Activated T-cell treated with anti-CD3 and anti-CD28 coated beads for 24 hours (primary cell): ENCODE results near the gene AGO3.
"Not testable (repeated sequence)": the region's sequence is repeated elsewhere in the genome, so short reads cannot be mapped to it uniquely, and the experiment has no call there.

Experiments
- DNase-seq: peaks from one replicate; pipeline ENCODE4 v3.0.0-alpha.2; 2020; ENCODE audit warnings: low read depth

Gene AGO3

DNA sequence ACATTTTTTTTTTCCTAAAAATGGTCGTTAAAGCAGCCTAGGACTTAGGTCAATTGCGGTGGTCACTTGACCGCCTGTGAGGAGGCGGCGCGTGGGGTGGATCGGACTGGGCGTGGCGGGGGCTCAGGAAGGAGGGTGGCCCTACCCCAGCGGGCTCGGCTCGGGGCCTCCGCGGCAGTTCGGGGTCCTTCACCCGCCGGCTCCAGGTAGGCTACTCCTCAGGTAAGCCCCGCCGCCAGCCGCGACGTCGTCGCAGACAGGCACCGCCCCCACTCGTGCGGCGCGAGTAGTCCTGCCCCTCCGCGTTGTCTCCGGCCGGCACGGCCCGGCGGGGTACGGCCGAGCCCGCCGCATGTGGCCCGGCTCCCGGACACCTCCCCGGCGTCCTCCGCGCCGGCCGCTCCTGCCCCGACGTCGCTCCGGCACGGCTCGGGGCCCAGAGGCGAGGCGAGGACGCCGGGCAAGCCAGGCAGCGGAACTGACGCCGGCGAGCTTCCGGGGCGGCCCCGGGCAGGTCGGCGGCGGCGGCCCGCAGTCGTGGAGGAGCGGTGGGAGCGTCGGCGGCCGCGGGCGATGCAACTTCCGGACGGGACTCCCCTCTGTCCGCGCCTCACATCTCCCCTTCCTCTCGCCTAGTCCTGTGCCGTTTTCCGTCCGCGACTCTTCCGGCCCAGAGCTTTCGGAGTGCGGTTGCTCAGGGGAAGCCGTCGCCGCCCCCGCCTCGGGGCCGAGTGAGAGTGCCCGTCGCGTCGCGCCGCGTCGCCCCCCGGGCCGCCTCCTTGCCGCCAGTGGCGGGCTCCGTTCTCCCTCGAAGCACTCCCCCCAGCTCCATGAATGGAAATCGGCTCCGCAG lies at the start of gene AGO3:
Gene AGO3 (plus strand): TSS at position 513 of the 853 bp plus-strand sequence. CDS start 322 bp downstream, at position 835.
- peak; percentile 88 for DNase-seq

DNA sequence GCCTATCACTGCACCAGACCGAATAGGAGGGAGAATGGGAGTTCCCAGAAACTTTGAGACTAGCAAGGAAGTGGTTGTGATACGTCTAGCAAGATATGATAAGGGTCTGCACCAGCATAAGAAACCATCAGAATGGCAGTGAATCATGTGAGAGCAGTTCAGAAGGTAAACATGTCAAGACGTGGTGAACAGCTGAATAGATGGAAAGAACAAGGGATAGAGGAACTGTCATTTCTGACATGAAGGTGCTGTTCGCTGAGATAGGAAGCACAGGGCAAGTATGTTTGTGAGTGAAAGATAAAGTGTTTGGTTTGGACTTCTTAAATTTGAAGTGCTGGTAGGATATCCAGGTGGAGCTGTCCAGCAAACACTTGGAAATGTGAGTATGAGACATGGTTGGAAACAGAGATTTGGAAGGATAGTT lies 49.0 kb upstream of the AGO3 start:
- no peak for DNase-seq

DNA sequence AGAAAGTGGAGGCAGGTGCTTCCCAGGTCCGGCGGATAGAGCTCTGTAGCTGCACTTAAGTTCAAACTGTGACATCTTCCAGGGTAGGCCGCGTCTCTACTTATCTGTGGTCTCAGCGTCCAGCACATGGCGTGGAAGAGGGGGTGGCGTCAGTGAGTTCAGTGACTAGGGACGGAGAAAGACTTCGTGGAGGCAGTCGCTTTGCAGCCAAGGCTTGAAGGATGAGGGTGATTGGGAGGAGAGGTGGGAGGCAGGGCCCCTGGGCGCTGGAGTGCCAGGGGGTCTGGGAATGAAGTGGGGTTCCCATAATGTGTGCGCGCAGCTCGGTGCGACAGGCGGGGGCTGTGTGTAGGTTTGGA lies 48.3 kb upstream of the AGO3 start:
- DNase-seq, result no peak

DNA sequence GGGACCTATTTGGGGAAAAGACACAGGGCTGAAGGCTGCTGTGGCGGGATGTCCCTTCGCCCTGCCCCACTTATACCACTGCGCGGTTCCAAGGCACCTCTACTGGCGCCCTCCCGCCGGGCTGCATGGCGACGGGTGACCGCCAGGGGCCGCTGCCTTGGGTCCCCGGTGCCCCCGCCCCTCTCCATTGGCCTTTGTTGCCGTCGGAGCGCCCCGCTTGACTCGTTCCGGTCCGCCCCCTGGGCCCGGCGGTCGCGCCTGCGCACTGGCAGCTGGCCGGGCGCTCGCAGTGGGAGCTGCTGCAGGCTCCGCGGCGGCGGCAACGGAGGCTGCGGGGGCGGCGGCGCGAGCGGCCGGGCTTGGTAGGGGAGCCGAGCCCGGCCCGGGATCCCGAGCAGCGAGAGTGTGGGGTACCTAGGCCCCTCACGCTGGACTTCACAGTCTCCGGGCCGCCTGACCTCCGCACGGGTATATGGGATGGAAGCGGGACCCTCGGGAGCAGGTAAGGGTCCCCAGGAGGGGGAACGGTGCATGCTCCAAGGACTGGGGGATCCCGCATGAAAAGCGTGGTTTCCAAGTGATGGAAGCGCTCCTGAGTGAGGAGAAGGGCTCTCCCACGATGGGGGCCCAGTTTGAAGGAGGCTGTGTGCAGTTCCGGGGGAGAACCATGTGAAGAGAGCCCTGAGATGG lies 47.8 kb upstream of the AGO3 start, which contains the start of gene AGO1:
Gene AGO1 (plus strand): TSS at position 265 of the 690 bp plus-strand sequence. CDS start 213 bp downstream, at position 478.
- peak; percentile 96 for DNase-seq

DNA sequence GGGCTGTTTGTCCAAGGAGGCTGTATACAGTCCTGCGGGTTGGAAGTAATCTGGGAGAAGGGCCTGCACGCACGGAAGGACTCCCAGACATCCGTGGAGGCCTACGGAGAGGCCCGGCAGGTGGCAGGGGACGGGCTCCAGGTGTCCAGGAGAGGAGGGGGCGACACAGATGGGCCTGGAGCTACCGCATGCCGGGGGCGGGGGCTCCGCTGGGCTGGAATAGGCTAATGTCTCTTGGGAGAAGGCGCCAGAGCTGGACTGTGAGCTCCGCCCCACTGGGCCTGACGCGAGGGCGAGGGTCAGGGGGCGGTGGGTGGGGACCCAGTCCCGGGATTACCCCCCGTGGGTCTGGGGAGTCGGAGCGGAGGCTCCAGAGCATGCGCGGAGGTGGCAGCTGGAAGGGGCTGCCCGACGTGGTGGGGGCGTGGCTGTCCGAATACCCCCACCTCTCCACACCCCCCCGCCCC lies 47.2 kb upstream of the AGO3 start:
- DNase-seq, result peak; percentile 32

DNA sequence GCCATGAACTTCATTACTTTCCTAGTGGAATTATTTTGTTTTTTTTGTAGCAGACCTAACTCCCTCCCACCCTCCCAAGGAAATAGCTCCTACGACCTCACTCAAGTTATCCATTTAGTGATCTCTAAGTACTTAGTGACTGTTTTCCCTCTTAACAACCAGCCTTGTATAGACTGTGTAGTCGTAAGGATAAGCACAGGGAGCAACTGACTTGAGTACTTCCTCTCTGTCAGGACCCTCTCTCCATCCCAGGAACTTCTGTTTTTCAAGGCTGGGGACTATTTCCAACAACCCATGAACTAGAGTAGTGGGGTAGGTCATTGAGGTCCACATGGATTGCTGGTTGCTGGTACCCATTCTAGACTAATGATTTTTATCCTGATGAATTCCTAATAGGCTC lies 46.0 kb upstream of the AGO3 start:
- DNase-seq, result no peak

DNA sequence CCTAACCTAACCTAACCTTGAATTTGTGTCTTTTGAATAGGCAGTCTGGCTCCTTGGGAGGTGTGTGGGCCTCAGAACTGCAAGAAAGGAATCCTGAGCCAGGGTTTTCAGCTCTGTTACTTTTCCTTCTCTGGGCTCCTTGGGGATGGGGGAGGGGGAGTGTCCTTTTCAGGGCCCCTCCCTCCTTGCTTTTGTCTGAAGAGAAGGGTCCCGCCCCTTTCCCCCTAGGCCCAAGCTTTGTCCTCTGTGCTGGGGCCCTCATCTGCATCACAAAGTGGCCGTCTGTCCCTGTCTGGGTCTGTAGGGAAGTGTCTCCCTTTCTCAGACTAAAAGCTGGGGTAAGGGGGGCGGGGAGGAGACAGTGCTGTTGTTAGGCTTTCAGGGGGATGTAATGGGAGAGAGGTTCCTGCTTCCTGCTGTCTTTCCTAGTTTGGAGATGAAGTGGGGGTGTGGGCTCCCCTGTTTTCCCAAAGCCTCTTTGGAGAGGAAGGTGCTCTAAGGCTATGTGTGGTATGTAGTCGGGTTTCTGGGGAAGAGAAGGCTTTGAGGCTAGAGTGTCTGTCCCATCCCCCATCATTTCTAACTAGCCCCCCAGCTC lies 44.8 kb upstream of the AGO3 start:
- DNase-seq, result no peak

DNA sequence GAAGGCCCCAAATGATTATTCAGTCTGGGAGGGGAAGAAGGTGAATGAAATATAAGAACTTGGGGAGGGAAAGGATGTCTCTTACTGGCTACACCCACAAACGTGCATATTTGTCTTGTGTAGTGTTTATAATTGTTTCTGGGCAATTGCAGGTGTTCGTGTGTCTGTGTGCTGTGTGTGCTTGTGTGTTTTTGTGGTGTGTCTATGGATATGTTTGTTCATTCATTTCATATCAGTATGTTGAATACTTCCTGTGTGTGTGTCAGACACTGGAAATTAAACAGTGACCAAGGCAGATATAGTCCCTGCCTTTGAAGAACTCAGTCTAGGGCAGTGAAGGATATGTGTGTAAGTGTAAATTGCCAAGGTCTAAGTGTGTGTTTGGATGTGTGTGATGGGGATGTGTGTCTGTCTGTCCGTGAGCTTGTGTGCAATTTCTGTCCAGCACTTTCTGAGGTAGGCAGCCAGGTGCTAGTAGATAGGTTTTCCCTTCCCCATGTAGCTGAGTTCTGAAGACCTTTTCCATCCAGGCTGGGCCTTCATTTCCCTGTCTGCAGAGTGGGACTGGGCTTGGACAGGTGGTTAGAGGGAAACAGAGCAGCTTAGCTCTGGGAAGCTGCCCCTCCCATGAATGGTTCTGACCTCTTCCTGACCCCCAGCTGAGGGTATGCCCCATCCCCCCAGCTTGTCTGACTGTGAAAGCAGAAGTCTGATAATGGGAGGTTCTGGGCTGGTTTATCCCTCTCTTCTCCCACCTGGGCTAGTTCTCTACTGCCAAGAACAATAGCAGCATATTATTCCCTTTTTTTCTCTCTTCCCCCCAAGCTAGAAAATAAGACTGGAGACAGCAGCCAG lies 44.1 kb upstream of the AGO3 start:
- DNase-seq, result no peak

DNA sequence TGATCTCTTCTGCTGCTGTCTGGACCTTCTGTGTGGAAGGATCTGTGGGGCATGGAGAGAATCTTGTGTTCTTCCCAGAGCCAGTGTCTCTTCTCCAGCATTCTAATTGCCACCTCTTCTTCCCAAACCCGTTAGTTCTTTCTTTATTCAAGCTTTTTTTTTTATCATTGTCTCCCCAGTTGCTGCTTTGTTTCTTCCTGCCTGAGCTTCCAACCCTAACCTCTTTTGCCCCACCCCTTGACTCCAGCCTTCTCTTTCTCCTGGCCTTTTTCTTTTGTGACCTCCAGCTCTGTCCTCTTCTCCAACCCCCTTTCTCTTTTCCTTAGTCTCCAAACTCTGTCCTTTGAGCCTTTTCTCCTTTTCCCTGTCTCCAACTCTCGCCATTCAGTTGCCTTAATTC lies 43.4 kb upstream of the AGO3 start:
- DNase-seq, result no peak

DNA sequence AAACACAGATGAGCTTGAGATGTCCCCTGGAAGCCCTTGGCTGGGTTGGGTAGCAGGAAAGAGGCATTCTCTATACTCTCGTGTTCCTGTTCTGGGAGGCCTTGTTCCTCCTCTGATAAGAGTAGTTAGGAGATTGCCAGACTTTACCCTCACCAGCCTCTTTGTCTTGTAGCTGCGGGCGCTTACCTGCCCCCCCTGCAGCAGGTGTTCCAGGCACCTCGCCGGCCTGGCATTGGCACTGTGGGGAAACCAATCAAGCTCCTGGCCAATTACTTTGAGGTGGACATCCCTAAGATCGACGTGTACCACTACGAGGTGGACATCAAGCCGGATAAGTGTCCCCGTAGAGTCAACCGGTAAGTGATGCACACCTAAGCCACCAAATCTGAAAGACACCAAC lies 42.6 kb upstream of the AGO3 start:
- DNase-seq, result no peak

DNA sequence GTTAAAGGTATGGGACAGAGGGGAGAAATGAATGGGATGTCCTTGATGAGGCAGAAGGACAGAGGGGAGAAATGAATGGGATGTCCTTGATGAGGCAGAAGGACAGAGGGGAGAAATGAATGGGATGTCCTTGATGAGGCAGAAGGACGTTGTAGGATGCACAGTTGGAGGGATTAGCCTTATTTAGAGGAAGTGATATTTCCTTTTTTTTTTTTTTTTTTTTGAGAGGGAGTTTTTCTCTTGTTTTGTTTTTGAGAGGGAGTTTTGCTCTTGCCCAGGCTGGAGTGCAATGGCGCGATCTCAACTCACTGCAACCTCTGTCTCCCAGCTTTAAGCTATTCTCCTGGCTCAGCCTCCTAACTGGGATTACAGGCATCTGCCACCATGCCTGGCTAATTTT lies 41.9 kb upstream of the AGO3 start:
- DNase-seq, result not testable (repeated sequence)

DNA sequence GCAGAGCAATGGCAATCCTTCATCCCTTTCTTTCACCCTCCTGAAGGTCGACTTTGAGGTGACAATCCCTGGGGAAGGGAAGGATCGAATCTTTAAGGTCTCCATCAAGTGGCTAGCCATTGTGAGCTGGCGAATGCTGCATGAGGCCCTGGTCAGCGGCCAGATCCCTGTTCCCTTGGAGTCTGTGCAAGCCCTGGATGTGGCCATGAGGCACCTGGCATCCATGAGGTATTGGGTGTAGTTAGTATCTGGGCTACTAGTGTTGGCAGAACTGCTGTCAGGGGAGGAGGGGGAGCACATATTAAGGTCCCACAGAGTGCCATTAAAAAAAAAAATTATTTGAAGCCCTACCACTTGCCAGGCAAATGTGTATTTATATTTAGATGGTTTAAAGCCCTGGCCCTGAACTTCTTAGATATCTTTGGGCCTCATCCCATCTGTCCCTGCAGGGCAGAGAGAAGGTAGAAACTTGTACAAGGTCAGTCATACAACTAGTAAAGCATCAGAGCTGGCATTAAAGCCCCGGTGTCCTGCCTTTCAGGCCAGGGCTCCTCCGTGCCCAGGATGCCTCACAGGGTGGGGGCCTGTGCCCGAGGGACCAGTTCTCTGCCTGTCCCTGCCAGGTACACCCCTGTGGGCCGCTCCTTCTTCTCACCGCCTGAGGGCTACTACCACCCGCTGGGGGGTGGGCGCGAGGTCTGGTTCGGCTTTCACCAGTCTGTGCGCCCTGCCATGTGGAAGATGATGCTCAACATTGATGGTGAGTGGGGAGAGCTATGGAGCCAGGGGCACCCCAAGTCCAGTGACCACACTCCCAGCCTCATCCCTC lies 37.6 kb upstream of the AGO3 start:
- DNase-seq, result no peak

DNA sequence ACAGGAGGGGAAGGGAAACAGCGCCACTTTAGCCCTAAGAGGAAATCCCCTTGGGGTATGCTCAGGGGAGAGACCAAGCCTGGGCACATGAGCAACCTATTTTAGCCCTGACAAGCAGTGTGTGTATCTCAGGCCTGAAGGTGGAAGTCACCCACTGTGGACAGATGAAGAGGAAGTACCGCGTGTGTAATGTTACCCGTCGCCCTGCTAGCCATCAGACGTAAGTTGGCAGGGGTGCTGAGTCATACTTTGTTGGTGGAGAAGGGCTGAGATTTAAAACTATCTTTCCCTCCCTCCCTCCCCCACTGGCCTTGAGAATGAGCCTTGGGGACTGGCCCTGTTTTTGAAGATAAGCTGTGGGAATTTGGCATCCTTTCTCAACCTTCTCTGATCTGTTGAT lies 36.7 kb upstream of the AGO3 start:
- no peak for DNase-seq

DNA sequence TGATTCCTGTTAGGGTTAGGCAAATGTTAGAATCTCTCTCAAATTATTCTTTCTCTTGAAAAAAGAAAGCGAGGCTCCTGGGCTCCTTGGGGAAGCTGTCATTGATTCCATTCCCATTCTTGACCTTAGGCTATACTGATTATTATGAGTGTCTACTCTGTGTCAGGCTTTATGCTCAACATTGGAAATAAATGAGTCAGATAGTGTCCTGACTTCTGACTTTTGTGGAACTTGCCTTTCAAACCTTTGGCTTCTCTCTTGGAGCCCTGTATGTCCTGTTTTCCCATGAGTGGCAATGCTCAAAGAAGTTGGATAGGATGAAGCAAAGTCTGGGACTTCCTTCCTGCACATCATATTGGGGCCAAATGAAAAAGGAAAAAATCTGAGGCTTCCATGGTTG lies 36.2 kb upstream of the AGO3 start:
- no peak for DNase-seq

DNA sequence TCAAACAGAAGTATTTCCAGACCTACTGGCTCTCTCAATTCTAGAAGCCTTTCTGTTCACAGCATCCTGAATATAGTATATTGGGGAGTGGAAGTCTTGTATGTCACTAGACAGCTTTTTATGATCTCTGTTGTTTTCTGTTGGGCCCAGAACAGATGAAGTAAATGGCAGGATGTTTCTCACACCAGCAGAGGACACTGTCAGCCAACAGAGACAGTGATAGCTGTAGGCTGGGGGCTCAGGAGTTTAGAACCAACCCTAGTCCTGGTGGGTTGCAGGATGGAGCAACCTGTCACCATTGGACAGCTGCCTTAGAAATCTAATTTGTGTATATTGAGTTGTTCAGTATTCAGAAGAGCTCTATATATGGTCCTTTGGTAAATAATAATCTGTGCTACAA lies 31.0 kb upstream of the AGO3 start:
- no peak for DNase-seq

DNA sequence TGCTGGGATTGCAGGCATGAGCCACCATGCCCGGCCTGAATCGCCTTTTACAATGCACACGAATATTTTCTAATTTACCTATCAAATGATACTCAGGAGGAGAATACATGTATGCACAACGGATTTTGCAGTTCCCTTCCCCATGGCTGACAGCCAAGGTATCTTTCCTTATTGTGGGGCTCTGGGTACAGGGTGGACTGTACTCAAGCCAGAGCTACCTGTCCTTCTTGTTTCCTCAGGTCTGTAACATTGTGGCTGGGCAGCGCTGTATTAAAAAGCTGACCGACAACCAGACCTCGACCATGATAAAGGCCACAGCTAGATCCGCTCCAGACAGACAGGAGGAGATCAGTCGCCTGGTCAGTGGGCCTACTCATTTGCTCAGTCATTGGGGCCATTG lies 29.7 kb upstream of the AGO3 start:
- no peak for DNase-seq

DNA sequence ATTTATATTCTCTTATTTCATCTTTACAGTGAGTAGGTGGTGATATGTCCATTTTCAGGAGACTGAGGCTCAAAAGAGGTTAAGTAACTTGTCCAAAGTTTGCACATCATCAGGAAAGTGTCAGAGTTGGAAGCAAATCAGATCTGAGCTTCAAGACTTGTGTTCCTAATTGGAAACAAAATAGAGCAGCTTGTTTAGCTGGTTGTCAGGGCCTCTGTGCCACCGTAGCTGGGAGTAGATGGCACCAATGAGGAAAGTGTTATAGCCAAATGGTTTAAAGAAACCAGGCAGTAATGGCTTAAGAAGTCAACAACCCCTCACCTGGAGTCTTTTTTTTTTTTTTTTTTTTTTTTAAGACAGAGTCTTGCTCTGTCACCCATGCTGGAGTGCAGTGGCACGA lies 28.2 kb upstream of the AGO3 start:
- no peak for DNase-seq

DNA sequence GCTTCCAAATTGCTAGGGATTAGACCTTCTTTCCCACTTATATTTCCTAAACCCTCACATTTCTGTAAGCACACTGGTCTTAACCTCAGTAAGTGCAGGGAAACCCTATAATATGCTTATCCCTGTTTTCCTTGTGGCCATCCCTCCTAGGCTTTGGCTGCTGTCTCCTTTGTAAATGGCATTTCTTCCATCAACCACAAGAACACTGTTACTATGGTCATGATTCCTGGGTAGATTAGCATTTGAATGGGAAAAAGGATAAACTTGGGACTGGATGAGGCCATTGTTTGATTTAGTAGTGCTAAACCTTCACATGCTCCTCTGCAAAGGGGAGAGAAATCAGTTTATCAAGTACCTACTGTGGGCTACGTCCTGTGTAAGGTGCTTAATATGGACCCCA lies 16.2 kb upstream of the AGO3 start:
- DNase-seq, result no peak

DNA sequence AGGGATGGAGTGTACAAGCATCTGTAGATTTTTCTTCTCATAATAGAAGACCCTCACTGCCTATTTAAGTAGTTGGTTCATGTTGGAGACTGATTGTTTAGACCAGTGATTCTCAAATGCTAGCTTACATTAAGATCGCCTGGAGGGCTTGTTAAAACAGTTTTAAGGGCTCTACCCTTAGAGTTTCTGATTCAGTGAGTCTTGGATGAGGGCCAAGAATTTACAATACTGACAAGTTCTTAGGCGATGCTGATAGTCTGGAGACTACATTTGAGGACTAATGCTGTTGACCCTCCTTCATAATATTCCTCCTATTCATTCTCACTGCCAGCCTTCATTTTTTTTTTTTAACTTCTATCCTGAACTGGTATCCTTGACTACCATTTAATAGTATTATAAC lies 15.2 kb upstream of the AGO3 start:
- DNase-seq, result no peak

DNA sequence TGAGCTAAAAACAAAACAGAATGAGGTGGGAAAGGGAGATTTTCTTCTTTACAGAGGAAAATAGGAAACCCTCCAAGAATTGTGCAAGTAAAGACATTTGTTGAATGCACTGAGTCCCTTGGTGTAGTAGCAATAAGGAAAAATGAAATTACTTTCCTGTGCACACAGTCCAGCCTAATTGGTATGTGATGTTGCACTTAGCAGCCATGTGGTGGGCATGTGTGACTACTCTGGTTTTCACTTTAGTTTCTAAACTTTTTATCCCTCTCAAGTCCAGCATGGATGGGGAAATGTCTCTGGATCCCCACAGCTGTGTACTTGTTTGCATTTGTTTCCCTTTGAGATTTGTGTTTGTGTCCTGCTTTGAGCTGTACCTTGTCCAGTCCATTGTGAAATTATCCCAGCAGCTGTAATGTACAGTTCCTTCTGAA lies 7.1 kb upstream of the AGO3 start:
- DNase-seq, result no peak

DNA sequence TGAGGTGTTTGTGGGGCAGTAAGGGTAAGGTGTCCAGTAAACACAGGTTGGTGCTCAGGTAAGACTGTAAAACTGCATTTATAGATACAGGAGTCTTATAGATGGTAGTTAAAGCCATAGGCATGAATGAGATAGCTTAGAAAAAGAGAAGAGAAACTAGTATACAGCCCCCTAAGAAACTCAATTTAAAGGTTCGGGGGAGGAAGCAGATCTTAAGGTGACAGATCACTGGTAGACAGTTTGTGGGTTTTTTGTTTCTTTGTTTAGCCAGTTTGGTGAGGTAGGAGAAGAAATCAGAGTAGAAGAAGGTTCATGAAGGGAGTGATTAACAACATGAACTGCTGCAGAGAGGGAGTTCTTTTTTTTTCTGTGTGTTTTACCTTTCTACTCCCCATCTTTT lies 6.1 kb upstream of the AGO3 start:
- DNase-seq, result no peak
